Prostate gland (tissue), 2 donors: Measurements from ENCODE around the gene CAMTA2.

Source experiments
- CTCF ChIP-seq, 4 experiments: fragments of 200-600 bp in 2 of 4; fragments of 450-650 bp in 2 of 4; sonication (generic) in 2 of 4; IDR thresholded peaks; 1 replicate in 3 of 4; 2 replicates in 1 of 4; pipeline ENCODE4 v1.5.1; 2016 to 2019; ENCODE audit warnings: antibody characterized with exemption in 4 of 4, mild to moderate bottlenecking in 2 of 4, moderate library complexity in 2 of 4
- POLR2A ChIP-seq: fragments of 450-650 bp; IDR thresholded peaks from one replicate; pipeline ENCODE4 v1.6.1; 2016; ENCODE audit warnings: antibody characterized with exemption, mild to moderate bottlenecking
- POLR2AphosphoS5 ChIP-seq: sonication (generic); formaldehyde crosslinking; IDR thresholded peaks from one replicate; pipeline ENCODE4 v1.6.1; 2017; ENCODE audit warnings: antibody characterized with exemption

- TF ChIP-seq CTCF (IDR thresholded peaks at IDR 0.05), result no peak
- TF ChIP-seq POLR2AphosphoS5, result no peak
- TF ChIP-seq POLR2A, result no peak
These were observed 17.2 kb downstream of the CAMTA2 start for GRCh38 chr17:4970273-4970672.
